K562 treated with DMSO at 1 percent for 4 hours (cell line): ENCODE measurements around the gene OSTM1. TPM values are rescaled to one million over a fixed set of nuclear protein-coding genes. Genes with fewer than 3 reads are reported as not detected.

ENCODE experiments used
- total RNA-seq: library from RNA; unstranded; fragments of 300-600 nt; gene quantifications from 2 replicates; pipeline ENCODE4 v1.2.3, GENCODE V29; 2022; ENCODE audit not compliant: insufficient read depth

OSTM1 gene, protein sequence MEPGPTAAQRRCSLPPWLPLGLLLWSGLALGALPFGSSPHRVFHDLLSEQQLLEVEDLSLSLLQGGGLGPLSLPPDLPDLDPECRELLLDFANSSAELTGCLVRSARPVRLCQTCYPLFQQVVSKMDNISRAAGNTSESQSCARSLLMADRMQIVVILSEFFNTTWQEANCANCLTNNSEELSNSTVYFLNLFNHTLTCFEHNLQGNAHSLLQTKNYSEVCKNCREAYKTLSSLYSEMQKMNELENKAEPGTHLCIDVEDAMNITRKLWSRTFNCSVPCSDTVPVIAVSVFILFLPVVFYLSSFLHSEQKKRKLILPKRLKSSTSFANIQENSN
- total RNA-seq, result 25.8 and 29.7 TPM in 2 replicates

GRCh38 chr6:108074359-108075144, at the start of gene OSTM1:
TSS of gene OSTM1 (minus strand) at chr6:108074741. CDS start at chr6:108074651, 90 bp downstream.

Other genes starting within 250 kb of the OSTM1 start
- gene SEC63, start 116.5 kb downstream of the OSTM1 start, total RNA-seq, result 13.6 and 20.3 TPM in 2 replicates
- not detected in 2 replicates for gene NR2E1, start 91.3 kb upstream of the OSTM1 start, total RNA-seq
- gene SNX3, start 186.3 kb upstream of the OSTM1 start, total RNA-seq, result 162 and 169 TPM in 2 replicates
- gene AFG1L, start 220.3 kb upstream of the OSTM1 start, total RNA-seq, result 1.9 and 3.7 TPM in 2 replicates